GM12873 (cell line): ENCODE results near the gene NEK6.

ENCODE experiments used
- TF ChIP-seq, protein P1 (sequence below): IDR thresholded peaks from 2 replicates; pipeline ENCODE4 v1.5.1; 2012; ENCODE audit warnings: low read depth, mild to moderate bottlenecking, moderate library complexity, low read length, control low read depth; ENCODE audit not compliant: insufficient read depth; ENCODE audit errors: missing control alignments

Gene NEK6

GRCh38 chr9:124339603-124340146 lies 81.9 kb downstream of the NEK6 start:
- TF ChIP-seq, protein P1, sequence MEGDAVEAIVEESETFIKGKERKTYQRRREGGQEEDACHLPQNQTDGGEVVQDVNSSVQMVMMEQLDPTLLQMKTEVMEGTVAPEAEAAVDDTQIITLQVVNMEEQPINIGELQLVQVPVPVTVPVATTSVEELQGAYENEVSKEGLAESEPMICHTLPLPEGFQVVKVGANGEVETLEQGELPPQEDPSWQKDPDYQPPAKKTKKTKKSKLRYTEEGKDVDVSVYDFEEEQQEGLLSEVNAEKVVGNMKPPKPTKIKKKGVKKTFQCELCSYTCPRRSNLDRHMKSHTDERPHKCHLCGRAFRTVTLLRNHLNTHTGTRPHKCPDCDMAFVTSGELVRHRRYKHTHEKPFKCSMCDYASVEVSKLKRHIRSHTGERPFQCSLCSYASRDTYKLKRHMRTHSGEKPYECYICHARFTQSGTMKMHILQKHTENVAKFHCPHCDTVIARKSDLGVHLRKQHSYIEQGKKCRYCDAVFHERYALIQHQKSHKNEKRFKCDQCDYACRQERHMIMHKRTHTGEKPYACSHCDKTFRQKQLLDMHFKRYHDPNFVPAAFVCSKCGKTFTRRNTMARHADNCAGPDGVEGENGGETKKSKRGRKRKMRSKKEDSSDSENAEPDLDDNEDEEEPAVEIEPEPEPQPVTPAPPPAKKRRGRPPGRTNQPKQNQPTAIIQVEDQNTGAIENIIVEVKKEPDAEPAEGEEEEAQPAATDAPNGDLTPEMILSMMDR = no peak

- TF ChIP-seq, protein P1 = no peak
Observed at GRCh38 chr9:124340219-124341069, 82.7 kb downstream of the NEK6 start.

GRCh38 chr9:124341455-124342170 lies 83.9 kb downstream of the NEK6 start:
- TF ChIP-seq, protein P1 = no peak

GRCh38 chr9:124342402-124342775 lies 84.6 kb downstream of the NEK6 start:
- TF ChIP-seq, protein P1 = no peak

DNA sequence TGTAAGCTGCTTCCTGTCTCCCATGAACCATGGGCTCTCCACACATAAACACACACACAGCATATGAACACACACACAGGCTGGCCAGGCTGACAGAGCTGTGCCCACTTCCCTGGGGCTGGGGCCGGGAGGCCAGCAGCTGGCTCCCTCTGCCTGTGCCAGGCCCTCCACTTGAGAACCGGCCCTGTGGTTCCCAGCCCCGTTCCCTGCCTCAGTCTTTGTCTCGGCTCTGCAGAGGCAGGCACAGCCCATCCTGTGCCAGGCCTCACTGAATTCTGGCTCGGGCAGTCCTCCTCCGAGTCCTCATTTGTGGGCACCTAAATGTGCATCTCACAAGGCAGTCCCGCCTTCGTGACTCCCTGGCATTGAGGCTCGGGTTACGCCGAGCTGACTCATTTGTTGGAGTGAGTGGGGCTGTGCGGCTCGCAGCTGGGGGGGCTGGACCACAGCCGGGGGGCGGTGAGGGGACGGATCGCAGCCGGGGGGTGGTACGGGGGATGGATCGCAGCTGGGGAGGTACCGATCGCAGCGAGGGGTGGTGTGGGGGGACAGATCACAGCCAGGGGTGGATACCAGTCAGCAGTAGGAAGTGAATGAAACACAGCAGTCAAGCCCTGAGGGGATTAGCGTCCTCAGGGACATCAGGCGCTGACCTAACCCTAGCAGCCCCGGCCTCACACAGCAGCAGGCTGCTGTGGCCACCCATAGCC lies 85.2 kb downstream of the NEK6 start:
- TF ChIP-seq, protein P1 = no peak

GRCh38 chr9:124343533-124344290 lies 86.0 kb downstream of the NEK6 start:
- TF ChIP-seq, protein P1 = no peak
